ENCODE data around the gene TFAM.
"Not testable (repeated sequence)": the region's sequence is repeated elsewhere in the genome, so short reads cannot be mapped to it uniquely, and the experiment has no call there.

The TFAM gene

DNA sequence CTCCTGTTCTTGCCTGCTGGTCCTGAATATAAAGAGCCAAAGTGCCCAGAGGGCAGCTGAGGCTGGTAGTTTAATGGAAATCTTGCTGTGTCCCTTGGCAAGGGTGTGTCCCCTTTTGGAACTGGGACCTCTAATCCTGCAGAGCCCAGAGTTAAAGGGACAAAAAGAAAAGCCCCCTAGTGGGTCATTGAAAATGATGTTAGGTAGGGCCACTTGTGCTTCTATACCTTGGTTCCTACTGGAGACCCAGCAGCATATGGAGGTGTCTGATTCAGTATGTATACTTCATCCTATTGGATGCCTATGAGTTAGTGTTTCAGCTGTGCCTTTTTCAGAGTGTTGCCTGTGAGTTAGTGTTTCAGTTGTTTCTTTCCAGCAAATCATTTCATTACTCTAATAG is 30.5 kb downstream of the TFAM start:
- DNase-seq = no peak
- in situ Hi-C loops (cut with HindIII; ENCODE audit: low pct_ligation_motif_present, low pct_unique_long_range_greater_than_20kb, low sequenced_read_pairs) = no loop called here

DNA sequence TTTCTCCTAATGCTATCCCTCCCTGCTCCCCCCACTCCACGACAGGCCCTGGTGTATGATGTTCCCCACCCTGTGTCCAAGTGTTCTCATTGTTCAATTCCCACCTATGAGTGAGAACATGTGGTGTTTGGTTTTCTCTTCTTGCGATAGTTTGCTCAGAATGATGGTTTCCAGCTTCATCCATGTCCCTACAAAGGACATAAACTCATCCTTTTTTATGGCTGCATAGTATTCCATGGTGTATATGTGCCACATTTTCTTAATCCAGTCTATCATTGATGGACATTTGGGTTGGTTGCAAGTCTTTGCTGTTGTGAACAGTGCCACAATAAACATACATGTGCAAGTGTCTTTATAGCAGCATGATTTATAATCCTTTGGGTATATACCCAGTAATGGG is 32.7 kb downstream of the TFAM start:
- in situ Hi-C loops (cut with HindIII; ENCODE audit: low pct_ligation_motif_present, low pct_unique_long_range_greater_than_20kb, low sequenced_read_pairs); DNase-seq: not testable (repeated sequence)

GRCh38 chr10:58424176-58424575 is 39.0 kb downstream of the TFAM start:
- in situ Hi-C loops (cut with HindIII; ENCODE audit: low pct_ligation_motif_present, low pct_unique_long_range_greater_than_20kb, low sequenced_read_pairs) = no loop called here

DNA sequence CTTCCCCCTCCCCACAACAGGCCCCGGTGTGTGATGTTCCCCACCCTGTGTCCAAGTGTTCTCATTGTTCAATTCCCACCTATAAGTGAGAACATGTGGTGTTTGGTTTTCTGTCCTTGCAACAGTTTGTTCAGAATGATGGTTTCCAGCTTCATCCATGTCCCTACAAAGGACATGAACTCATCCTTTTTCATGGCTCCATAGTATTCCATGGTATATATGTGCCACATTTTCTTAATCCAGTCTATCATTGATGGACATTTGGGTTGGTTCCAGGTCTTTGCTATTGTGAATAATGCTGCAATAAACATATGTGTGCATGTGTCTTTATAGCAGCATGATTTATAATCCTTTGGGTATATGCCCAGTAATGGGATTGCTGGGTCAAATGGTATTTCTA is 43.2 kb downstream of the TFAM start:
- in situ Hi-C loops (cut with HindIII; ENCODE audit: low pct_ligation_motif_present, low pct_unique_long_range_greater_than_20kb, low sequenced_read_pairs); DNase-seq: not testable (repeated sequence)

More at GRCh38 chr10:58424176-58424575, 39.0 kb downstream of the TFAM start:
- peak; percentile 25 for DNase-seq

GRCh38 chr10:58431903-58432302 is 46.7 kb downstream of the TFAM start:
- DNase-seq = no peak
- in situ Hi-C loops (cut with HindIII; ENCODE audit: low pct_ligation_motif_present, low pct_unique_long_range_greater_than_20kb, low sequenced_read_pairs) = no loop called here

DNA sequence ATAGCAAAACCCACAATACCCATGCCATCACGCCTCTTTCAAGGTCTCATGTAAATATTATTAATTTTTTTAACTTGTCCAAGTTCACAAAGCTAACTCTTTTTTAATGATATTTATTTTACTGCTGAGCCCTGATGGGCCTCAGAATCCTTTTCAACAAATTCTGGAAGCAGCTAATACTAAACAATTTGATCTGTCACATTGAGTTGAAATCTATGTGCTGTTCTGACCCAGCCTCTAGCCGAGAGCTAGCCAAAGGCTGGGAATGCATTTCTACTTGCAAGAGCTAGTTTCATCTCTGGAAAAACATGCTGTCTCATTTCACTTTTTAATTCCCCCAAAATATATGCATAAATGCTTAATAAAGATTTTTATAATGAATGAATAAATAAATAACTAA is 47.9 kb downstream of the TFAM start:
- no peak for DNase-seq
- in situ Hi-C loops (cut with HindIII; ENCODE audit: low pct_ligation_motif_present, low pct_unique_long_range_greater_than_20kb, low sequenced_read_pairs) = no loop called here

DNA sequence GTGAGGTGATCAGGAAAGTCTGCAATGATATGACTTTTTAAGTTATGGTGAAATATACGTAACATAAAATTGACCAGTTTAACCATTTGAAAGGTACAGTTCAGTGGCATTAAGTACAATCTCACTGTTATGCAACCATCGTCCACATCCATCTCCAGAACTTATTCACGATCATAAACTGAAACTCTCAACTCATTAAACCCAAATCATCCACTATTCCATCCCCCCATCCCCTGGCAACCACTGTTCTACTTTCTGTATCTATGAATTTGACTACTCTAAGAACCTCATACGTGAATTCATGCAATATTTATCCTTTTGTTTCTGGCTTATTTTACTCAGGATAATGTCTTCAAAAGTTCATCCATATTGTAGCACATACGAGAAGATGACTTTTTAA is 48.4 kb downstream of the TFAM start:
- DNase-seq = no peak
- in situ Hi-C loops (cut with HindIII; ENCODE audit: low pct_ligation_motif_present, low pct_unique_long_range_greater_than_20kb, low sequenced_read_pairs) = no loop called here

DNA sequence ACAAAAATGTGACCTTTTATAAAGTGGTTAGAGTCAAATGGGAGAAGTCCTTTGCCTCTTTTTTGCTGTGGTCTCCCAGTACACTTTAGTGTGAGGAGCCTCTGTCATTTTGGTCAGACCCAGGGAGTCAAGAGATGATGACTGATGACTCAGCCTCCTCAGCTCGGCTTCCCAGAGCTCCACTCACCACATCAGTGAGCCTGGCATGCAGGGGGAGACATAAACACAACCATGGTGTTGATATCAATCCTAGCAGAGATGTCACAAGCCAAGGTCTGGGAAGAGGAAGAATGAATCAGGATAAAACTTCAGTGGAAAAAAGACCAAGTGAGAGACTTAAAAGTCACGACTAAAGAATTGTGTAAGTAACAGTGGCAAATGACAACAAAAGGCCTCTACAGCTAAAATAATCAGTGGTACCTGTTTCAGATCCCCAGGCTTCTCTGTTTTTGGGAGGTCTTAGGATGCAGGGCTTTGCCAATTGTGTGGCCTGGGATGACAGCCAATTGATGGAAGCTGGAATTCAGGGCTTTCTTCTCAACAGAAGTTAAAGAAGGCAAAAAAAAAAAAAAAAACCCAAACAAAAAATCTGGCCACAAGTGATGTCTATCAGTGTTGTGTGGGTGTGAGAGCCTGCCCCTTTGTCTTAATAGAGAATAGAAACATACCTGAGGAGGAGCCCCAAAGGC is 50.2 kb downstream of the TFAM start:
- in situ Hi-C loops (cut with HindIII; ENCODE audit: low pct_ligation_motif_present, low pct_unique_long_range_greater_than_20kb, low sequenced_read_pairs) = no loop called here
- peak; percentile 99 for DNase-seq

DNA sequence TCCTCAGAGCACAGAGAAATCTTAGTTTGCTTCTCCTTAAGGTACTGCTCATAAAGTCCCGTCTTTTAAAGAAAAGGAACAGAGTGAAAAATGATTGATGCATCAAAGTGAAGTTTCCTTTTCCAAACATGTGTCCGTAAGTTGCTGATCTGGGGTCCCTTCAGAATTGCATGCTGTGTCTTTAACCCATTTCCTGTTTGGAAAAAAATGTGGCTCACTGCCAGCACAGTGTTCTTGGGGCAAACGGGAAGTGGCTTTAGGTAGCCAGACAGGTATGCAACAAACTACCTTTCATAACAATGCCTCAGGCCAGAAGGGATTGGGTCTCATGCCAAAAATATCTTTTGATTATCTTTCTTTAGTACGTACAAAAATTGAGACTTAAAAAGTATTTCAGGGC is 50.9 kb downstream of the TFAM start:
- in situ Hi-C loops (cut with HindIII; ENCODE audit: low pct_ligation_motif_present, low pct_unique_long_range_greater_than_20kb, low sequenced_read_pairs) = no loop called here
- peak; percentile 76 for DNase-seq

DNA sequence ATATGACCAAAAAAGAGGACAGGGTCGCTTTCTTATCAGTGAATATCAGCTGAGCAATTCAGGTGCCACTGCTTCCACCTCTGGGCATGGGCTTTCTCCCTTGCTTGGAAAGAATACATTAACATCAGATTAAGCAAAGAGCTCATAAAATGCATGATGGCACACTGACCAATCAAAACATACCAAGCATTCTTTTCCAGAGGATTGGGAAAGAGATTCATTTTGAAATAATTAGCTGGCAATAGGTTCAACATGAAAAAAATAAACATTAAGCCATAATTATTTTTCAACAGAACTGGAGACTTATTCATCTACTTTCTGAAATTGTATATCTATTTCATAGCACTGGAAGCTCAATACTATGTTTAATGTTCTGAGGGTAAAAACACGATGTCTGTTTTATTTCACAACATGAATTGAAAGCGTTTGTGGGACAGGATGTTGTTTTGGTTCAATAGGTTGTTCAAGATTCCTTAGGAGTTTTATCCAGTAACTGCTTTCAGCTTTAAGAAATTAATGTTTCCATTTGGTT is 53.2 kb downstream of the TFAM start:
- in situ Hi-C loops (cut with HindIII; ENCODE audit: low pct_ligation_motif_present, low pct_unique_long_range_greater_than_20kb, low sequenced_read_pairs) = no loop called here
- DNase-seq = peak; percentile 74

DNA sequence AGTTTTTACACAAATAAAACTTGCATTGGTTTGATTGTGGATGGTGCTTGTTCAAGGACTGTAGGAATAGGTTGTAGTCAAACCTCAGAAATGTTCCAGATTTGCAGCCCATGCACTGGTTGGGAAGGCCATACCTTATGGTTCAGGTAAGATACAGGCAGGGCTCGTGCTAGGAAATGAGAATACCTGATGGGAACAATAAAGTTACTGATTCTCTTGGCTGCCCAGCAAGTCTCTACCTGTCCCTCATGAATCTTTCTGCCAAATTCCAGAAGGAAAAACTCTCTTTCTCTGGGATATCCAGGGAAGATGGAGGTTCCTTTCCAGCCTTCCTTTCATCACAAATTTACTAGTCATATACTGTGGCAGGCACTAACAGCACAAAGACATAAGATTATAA is 53.8 kb downstream of the TFAM start:
- DNase-seq = no peak
- in situ Hi-C loops (cut with HindIII; ENCODE audit: low pct_ligation_motif_present, low pct_unique_long_range_greater_than_20kb, low sequenced_read_pairs) = no loop called here

DNA sequence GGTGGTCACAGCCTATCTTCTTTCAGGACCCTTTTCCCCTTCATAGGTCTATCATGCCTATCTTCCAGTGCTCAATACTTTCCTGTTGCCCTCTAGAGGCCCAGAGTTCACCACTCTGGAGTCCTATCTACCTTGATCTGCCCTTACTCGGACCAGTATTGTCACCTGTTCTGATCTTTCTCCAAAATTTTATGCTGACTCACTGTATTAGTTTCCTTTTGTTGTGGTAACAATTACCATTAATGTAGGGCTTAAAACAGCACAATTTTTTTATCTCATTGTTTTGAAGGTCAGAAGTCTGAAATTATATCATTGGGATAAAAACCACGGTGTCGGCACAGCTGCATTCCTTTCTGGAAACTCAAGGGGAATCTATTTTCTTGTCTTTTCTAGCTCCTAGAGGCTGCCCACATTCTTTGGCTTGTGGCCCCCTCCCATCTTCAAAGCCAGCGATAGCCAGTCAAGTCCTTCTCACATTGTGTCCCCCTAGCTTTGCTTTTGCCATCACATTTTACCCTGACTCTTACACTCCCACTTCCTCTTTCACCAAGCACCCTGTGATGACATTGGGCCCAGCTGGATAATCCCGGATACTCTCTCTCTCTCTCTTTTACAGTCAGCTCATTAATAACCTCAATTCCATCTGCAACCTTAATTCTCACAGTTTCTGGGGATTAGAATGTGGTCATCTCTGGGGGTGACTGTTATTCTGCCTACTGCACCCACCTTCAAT is 54.6 kb downstream of the TFAM start:
- no peak for DNase-seq
- in situ Hi-C loops (cut with HindIII; ENCODE audit: low pct_ligation_motif_present, low pct_unique_long_range_greater_than_20kb, low sequenced_read_pairs) = no loop called here

- DNase-seq = no peak
- in situ Hi-C loops (cut with HindIII; ENCODE audit: low pct_ligation_motif_present, low pct_unique_long_range_greater_than_20kb, low sequenced_read_pairs) = no loop called here
Measured at GRCh38 chr10:58440484-58440883, 55.3 kb downstream of the TFAM start.

- in situ Hi-C loops (cut with HindIII; ENCODE audit: low pct_ligation_motif_present, low pct_unique_long_range_greater_than_20kb, low sequenced_read_pairs) = no loop called here
Measured at GRCh38 chr10:58444321-58444720, 59.1 kb downstream of the TFAM start.

GRCh38 chr10:58444876-58445275 is 59.7 kb downstream of the TFAM start:
- in situ Hi-C loops (cut with HindIII; ENCODE audit: low pct_ligation_motif_present, low pct_unique_long_range_greater_than_20kb, low sequenced_read_pairs) = no loop called here
- DNase-seq = no peak

More at GRCh38 chr10:58444321-58444720, 59.1 kb downstream of the TFAM start:
- DNase-seq = no peak

GRCh38 chr10:58448121-58448935 is 63.1 kb downstream of the TFAM start:
- no peak for DNase-seq
- in situ Hi-C loops (cut with HindIII; ENCODE audit: low pct_ligation_motif_present, low pct_unique_long_range_greater_than_20kb, low sequenced_read_pairs) = no loop called here

Measured in ACHN (cell line).